ENCODE data around the gene KIRREL3. TPM values are rescaled to one million over a fixed set of nuclear protein-coding genes. Genes with fewer than 3 reads are reported as not detected.

Gene KIRREL3
- total and polyA plus RNA-seq, 8 donors = 0.06 to 1.1 (median 0.26) TPM; not detected in 2

- WGBS, 2 donors = 74 to 80% methylated on average over 8 of the region's 8 CpGs
- no peak for DNase-seq
- H3K36me3 ChIP-seq = no peaks in the 10 kb centered on the region
- intact Hi-C loops (cut with DNase I) = no loop called here
- no peak for FAIRE-seq
- TF ChIP-seq, protein P1, sequence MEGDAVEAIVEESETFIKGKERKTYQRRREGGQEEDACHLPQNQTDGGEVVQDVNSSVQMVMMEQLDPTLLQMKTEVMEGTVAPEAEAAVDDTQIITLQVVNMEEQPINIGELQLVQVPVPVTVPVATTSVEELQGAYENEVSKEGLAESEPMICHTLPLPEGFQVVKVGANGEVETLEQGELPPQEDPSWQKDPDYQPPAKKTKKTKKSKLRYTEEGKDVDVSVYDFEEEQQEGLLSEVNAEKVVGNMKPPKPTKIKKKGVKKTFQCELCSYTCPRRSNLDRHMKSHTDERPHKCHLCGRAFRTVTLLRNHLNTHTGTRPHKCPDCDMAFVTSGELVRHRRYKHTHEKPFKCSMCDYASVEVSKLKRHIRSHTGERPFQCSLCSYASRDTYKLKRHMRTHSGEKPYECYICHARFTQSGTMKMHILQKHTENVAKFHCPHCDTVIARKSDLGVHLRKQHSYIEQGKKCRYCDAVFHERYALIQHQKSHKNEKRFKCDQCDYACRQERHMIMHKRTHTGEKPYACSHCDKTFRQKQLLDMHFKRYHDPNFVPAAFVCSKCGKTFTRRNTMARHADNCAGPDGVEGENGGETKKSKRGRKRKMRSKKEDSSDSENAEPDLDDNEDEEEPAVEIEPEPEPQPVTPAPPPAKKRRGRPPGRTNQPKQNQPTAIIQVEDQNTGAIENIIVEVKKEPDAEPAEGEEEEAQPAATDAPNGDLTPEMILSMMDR (IDR thresholded peaks at IDR 0.05) = no peak
- H3K9me3 ChIP-seq = no peaks in the 10 kb centered on the region
- H3K27ac ChIP-seq = no peak overlapping the region
- no peaks in the 10 kb centered on the region for H3K27me3 ChIP-seq
- ATAC-seq = no peak
- H3K4me1 ChIP-seq = no peaks in the 10 kb centered on the region
- no peak overlapping the region for H3K4me3 ChIP-seq
Observed at GRCh38 chr11:126662035-126662790, 338.4 kb downstream of the KIRREL3 start.

DNA sequence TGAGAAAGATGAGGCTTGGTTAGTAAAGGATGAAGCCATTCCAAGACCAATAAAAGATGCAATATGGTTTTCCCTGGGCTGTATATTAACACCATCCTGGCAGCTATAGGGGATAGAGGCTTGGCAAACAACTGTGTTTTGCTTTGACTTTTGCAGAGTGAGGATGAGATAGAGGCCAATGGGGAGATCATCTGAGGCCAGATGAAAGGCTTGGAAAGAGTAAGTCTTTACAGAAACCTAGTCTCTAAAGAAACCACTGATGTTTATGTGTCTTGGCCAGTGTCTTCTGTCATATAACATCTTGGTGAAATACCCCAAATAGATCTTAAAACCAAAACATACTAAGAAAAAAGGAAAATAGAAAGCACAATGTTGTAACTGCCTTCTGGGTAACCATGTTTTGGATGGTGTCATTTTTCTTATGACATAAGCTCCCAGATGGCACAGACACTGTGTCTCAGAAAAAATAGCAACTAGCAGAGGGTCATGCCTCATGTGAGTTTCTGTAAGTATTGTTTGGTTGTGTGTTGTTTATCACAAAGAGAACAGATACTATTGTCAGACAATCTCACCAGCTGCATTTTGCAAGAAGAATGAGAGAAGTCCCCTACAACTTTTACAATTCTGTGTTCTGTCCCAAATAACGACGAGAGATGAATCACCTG lies 339.7 kb downstream of the KIRREL3 start:
- no peak overlapping the region for H3K4me3 ChIP-seq
- no peaks in the 10 kb centered on the region for H3K9me3 ChIP-seq
- TF ChIP-seq, protein P1 (IDR thresholded peaks at IDR 0.05) = no peak
- intact Hi-C loops (cut with DNase I) = no loop called here
- H3K36me3 ChIP-seq = no peaks in the 10 kb centered on the region
- DNase-seq (no peak), FAIRE-seq (no peak), ATAC-seq (no peak)
- WGBS, 2 donors = 59 to 73% methylated on average over 2 of the region's 2 CpGs
- H3K4me1 ChIP-seq = no peaks in the 10 kb centered on the region
- no peak overlapping the region for H3K27ac ChIP-seq
- H3K27me3 ChIP-seq = no peaks in the 10 kb centered on the region

- intact Hi-C loops (cut with DNase I) = no loop called here
- Histone ChIP-seq H3K36me3 (no peaks in the 10 kb centered on the region), H3K27ac (no peak overlapping the region), H3K4me3 (no peak overlapping the region), H3K27me3 (no peaks in the 10 kb centered on the region), H3K4me1 (no peaks in the 10 kb centered on the region), H3K9me3 (no peaks in the 10 kb centered on the region)
- TF ChIP-seq, protein P1 (IDR thresholded peaks at IDR 0.05) = no peak
- no peak for ATAC-seq
- 52 to 70% methylated on average over 5 of the region's 5 CpGs for WGBS, 2 donors
- no peak for DNase-seq
- no peak for FAIRE-seq
Observed at GRCh38 chr11:126660321-126660720, 340.2 kb downstream of the KIRREL3 start.

- DNase-seq (no peak), FAIRE-seq (no peak), ATAC-seq (no peak)
- H3K4me1 ChIP-seq = no peaks in the 10 kb centered on the region
- no peaks in the 10 kb centered on the region for H3K9me3 ChIP-seq
- TF ChIP-seq, protein P1 (IDR thresholded peaks at IDR 0.05) = no peak
- no peaks in the 10 kb centered on the region for H3K36me3 ChIP-seq
- no peak overlapping the region for H3K4me3 ChIP-seq
- intact Hi-C loops (cut with DNase I) = no loop called here
- no peaks in the 10 kb centered on the region for H3K27me3 ChIP-seq
- H3K27ac ChIP-seq = no peak overlapping the region
- whole genome bisulfite sequencing, 2 donors = 69 to 71% methylated on average over 6 of the region's 6 CpGs
Observed at GRCh38 chr11:126658306-126659056, 342.1 kb downstream of the KIRREL3 start.

Measured in pancreas (tissue), 10 donors.